OCI-LY1 (cell line): Measurements from ENCODE around the gene AKR7A3.
"Not testable (repeated sequence)": the region's sequence is repeated elsewhere in the genome, so short reads cannot be mapped to it uniquely, and the experiment has no call there.

Source experiments
- H2AFZ ChIP-seq: fragments of 200-600 bp; sonication (generic), shearing (Covaris generic); 2 replicates; pipeline ENCODE4 v1.6.0; 2014; ENCODE audit warnings: antibody characterized with exemption, mild to moderate bottlenecking, low read length
- H3F3A ChIP-seq: fragments of 200-600 bp; sonication (generic), shearing (Covaris generic); 2 replicates; pipeline ENCODE4 v1.6.0; 2014; ENCODE audit warnings: mild to moderate bottlenecking, antibody characterized with exemption, low read length, moderate library complexity; ENCODE audit not compliant: insufficient read depth
- H3K27ac ChIP-seq: fragments of 200-600 bp; sonication (generic); 2 replicates; pipeline ENCODE4 v1.5.1; 2014; ENCODE audit warnings: low read length, mixed run types, mild to moderate bottlenecking, low read depth; ENCODE audit not compliant: poor library complexity, severe bottlenecking
- H3K27me3 ChIP-seq: fragments of 200-600 bp; sonication (generic); 2 replicates; pipeline ENCODE4 v1.6.0; 2014; ENCODE audit warnings: antibody characterized with exemption, mild to moderate bottlenecking, low read length, moderate library complexity; ENCODE audit not compliant: insufficient read depth
- H3K36me3 ChIP-seq: fragments of 200-600 bp; sonication (generic); 2 replicates; pipeline ENCODE4 v1.6.1; 2014; ENCODE audit warnings: mild to moderate bottlenecking, antibody characterized with exemption, low read length, moderate library complexity, mixed read lengths; ENCODE audit not compliant: insufficient read depth
- H3K4me1 ChIP-seq: fragments of 200-600 bp; sonication (generic); 2 replicates; pipeline ENCODE4 v1.5.1; 2014; ENCODE audit warnings: mild to moderate bottlenecking, low read length, moderate library complexity; ENCODE audit not compliant: insufficient read depth, severe bottlenecking
- H3K4me2 ChIP-seq: fragments of 200-600 bp; sonication (generic), shearing (Covaris generic); 2 replicates; pipeline ENCODE4 v1.6.1; 2014; ENCODE audit warnings: low read length
- H3K4me3 ChIP-seq: fragments of 200-600 bp; sonication (generic); 2 replicates; pipeline ENCODE4 v1.5.1; 2014; ENCODE audit warnings: low read length, low read depth, mild to moderate bottlenecking, mixed read lengths; ENCODE audit not compliant: poor library complexity, severe bottlenecking
- H3K79me2 ChIP-seq: fragments of 200-600 bp; shearing (Covaris generic); 2 replicates; pipeline ENCODE4 v1.6.1; 2016; ENCODE audit warnings: mixed run types, low read length, mixed read lengths; ENCODE audit not compliant: insufficient read depth
- H3K9ac ChIP-seq: fragments of 200-600 bp; sonication (generic), shearing (Covaris generic); 2 replicates; pipeline ENCODE4 v1.6.1; 2014; ENCODE audit warnings: mild to moderate bottlenecking, low read length, mixed read lengths
- H3K9me2 ChIP-seq: fragments of 200-600 bp; sonication (generic), shearing (Covaris generic); 2 replicates; pipeline ENCODE4 v1.6.1; 2014; ENCODE audit warnings: low read depth, mild to moderate bottlenecking, low read length, mixed read lengths
- H3K9me3 ChIP-seq: fragments of 200-600 bp; shearing (Covaris generic); 2 replicates; pipeline ENCODE4 v1.6.1; 2014; ENCODE audit warnings: low read length, mixed read lengths
- H4K20me1 ChIP-seq: fragments of 200-600 bp; sonication (generic), shearing (Covaris generic); 2 replicates; pipeline ENCODE4 v1.6.0; 2016; ENCODE audit warnings: mild to moderate bottlenecking, low read length; ENCODE audit not compliant: insufficient read depth
- EZH2 ChIP-seq: fragments of 200-600 bp; sonication (generic), shearing (Covaris generic); IDR thresholded peaks from 2 replicates; pipeline ENCODE4 v1.8.0; 2017; ENCODE audit warnings: borderline replicate concordance, mixed run types, mild to moderate bottlenecking, antibody characterized with exemption, low read length, moderate library complexity, mixed read lengths
- TF ChIP-seq, protein P1 (sequence below): fragments of 200-600 bp; sonication (generic), shearing (Covaris generic); IDR thresholded peaks from 2 replicates; pipeline ENCODE4 v1.5.1; 2017; ENCODE audit warnings: mild to moderate bottlenecking, antibody characterized with exemption, low read length, moderate library complexity, mixed read lengths

The AKR7A3 gene

DNA sequence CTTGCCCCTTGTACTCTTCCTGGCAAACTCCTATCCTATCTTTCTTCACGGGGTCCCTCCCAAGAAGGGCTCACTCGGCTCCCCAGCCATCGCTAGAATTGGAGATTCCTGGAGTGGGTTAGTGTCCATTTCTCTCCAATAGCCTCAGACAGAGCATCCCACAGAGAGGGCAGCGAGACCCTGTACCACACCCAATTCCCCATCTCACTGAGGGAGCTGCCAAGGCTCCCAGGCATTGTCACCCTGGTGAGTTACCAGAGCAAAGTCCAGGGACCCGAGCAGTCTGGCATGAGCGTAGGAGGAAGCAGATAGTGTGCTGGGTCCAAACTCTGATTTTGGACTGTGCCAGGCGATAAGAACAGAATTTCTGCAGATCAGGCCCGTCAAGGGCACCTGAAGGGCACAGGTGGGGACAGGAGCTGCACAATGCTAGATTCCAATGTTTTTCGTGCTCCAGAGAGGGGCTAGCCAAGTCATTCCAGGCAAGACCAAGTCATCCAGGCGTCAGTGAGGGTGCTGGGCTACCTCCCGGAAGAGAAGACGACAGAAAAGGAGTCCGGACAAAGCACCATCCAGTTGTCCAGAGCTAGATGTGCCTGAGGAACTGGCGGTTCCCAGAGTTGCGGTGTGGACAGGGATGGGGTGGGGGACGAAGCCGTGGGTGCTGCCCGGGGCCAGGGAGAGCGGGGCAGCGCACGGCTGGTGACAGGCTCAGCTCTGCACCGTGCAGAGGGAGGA lies 15.3 kb downstream of the AKR7A3 start:
- Histone ChIP-seq H3K79me2 (no peaks in the 10 kb centered on the region), H2AFZ (no peak overlapping the region)

DNA sequence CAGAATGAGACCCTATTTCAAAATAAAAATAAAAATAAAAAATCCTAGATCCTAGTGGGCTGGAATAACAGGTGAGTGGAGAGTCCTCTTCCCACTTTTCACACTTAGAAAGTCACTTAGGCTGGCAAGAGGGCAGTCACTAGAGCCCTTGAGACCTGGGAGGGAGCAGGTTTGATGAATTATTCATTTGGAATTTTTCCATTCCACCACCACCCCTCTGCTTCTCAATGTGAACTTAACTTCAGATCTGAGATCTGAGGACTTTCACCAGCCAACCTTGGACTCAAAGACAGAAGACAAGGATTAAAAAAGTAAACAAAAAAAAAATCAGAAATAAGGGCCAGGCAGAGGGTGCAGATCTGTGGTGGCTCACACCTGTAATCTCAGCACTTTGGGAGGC lies 16.5 kb downstream of the AKR7A3 start:
- H3K9me2 ChIP-seq: no peaks in the 10 kb centered on the region
- no peaks in the 10 kb centered on the region for H3K9me3 ChIP-seq
- no peaks in the 10 kb centered on the region for H3K79me2 ChIP-seq
- no peaks in the 10 kb centered on the region for H4K20me1 ChIP-seq
- TF ChIP-seq EZH2: no peak
- TF ChIP-seq, protein P1, sequence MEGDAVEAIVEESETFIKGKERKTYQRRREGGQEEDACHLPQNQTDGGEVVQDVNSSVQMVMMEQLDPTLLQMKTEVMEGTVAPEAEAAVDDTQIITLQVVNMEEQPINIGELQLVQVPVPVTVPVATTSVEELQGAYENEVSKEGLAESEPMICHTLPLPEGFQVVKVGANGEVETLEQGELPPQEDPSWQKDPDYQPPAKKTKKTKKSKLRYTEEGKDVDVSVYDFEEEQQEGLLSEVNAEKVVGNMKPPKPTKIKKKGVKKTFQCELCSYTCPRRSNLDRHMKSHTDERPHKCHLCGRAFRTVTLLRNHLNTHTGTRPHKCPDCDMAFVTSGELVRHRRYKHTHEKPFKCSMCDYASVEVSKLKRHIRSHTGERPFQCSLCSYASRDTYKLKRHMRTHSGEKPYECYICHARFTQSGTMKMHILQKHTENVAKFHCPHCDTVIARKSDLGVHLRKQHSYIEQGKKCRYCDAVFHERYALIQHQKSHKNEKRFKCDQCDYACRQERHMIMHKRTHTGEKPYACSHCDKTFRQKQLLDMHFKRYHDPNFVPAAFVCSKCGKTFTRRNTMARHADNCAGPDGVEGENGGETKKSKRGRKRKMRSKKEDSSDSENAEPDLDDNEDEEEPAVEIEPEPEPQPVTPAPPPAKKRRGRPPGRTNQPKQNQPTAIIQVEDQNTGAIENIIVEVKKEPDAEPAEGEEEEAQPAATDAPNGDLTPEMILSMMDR: no peak
- no peaks in the 10 kb centered on the region for H3F3A ChIP-seq
- no peaks in the 10 kb centered on the region for H3K36me3 ChIP-seq
- H3K9ac ChIP-seq: no peak overlapping the region
- no peak overlapping the region for H3K4me2 ChIP-seq
- no peaks in the 10 kb centered on the region for H3K4me1 ChIP-seq
- no peaks in the 10 kb centered on the region for H3K27me3 ChIP-seq
- H3K4me3 ChIP-seq: no peak overlapping the region
- no peak overlapping the region for H2AFZ ChIP-seq
- H3K27ac ChIP-seq: no peak overlapping the region

More for the DNA sequence above, 15.3 kb downstream of the AKR7A3 start:
- Histone ChIP-seq H3F3A (no peaks in the 10 kb centered on the region), H3K4me1 (no peaks in the 10 kb centered on the region), H3K27me3 (no peaks in the 10 kb centered on the region), H3K9me2 (no peaks in the 10 kb centered on the region), H3K4me2 (no peak overlapping the region), H3K27ac (no peak overlapping the region), H4K20me1 (no peaks in the 10 kb centered on the region), H3K9me3 (no peaks in the 10 kb centered on the region), H3K36me3 (no peaks in the 10 kb centered on the region), H3K4me3 (no peak overlapping the region), H3K9ac (no peak overlapping the region)
- no peak for TF ChIP-seq EZH2
- TF ChIP-seq, protein P1: no peak

DNA sequence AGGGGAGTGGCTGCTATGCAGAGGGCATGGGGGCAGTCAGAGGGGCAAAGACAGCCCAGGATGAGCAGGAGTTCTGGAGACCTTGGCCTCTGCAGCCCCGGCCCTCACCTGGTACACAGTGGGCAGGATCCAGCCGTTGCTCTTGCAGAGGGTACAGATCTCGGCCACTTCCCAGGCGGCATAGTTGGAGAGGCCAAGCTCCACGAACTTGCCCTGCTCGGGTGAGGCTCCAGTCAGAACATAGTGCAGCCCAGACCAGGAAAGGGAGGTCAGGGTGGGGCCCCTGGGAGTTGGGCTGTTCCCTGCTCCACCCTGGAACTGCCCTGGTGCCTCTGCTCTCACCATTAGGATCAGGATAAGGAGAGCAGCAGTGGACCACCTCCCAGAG lies 18.2 kb downstream of the AKR7A3 start:
- not testable (repeated sequence) for H3K27me3 ChIP-seq, H3K79me2 ChIP-seq, H3K27ac ChIP-seq, H3K9me3 ChIP-seq, H3K4me3 ChIP-seq, H3K9ac ChIP-seq, H3K9me2 ChIP-seq, H4K20me1 ChIP-seq, H3K4me1 ChIP-seq, H3K36me3 ChIP-seq, H2AFZ ChIP-seq, H3K4me2 ChIP-seq, H3F3A ChIP-seq

DNA sequence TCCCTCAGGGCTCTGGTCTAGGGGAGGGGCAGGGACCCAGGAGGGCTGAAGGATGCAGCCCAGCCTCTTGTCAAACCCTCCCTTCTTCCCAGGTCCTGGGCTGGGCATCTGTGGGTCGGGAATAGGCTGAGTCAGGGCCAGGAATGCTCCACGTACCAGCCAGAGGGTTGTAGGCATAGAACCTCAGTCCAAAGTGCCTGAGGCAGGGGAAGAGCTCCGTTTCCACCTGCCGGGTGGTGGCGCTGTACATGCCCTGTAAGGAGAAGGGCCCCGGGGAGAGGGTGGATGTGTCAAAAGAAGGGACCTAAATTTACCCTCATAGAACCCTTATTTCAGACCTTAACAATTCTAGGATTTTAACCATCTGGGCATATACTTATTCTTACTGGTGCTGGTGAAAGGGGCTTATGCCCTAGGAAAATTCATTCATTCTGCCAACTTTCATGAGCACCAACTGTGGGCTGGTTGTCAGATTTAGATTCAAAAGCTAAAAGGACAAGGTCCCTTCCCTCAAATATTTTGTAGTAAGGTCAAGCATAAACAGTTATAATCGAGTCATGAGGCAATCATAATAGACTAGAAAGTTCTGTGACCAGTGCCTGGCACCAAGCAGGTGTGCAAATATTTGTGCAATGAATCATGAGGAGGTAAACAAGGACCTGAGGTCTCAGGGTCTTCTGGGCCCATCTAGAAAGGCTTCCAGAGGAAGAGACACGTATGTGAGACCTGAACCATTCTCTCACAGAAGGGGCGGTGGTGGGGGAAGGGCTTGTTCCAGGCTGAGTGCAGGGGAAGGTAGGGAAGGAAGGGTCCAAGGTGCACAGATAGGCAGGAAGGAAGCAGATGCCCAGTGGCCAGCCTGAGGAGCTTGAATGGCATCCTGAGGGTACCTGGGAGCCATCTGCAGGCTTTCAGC lies 18.9 kb downstream of the AKR7A3 start:
- not testable (repeated sequence) for H3K4me1 ChIP-seq, H3K27ac ChIP-seq, H3K4me3 ChIP-seq, H3K9me2 ChIP-seq, H3F3A ChIP-seq, H3K9ac ChIP-seq, H3K27me3 ChIP-seq, H3K9me3 ChIP-seq, H3K79me2 ChIP-seq, H3K36me3 ChIP-seq, H4K20me1 ChIP-seq, H3K4me2 ChIP-seq, H2AFZ ChIP-seq
